ENCODE data around the gene ZGPAT. TPM values are rescaled to one million over a fixed set of nuclear protein-coding genes. Genes with fewer than 3 reads are reported as not detected.

Gene ZGPAT
- total RNA-seq, 6 donors from 2014 or later: 24.8 to 70.2 (median 36.8) TPM

DNA sequence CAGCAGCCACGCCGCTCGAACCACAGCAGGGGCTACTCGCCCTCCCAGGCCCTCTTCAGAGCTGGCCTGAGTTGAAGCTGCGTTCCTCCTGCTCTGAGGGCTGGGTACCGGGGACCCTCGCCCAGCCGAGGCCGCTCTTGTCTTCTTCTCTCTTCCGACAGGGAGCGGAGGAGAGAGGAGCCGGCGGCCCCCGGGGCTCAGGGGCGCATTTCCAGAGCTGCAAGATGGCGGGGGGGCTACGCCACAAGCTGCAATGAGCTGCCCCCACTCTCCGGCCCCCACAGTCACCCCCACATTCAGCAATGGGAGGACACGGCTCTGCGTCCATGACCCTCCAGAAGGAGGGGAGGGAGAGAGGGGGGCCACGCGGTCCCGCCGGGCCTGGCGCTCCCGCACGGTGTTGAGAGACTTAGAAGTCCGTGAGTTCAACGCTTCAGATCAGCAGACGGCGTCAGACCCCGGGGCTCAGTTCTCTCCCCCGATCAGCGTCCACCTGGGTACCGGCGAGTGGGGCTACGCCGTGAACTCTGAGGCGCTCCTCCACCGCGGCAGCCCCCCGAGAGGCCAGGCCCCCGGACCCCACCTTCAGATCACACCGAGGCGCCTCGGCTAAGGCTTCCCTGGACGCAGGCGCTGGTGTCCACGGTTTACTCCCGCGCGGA is 63.3 kb downstream of the ZGPAT start:
- TF ChIP-seq EP300 (IDR thresholded peaks at IDR 0.05) (no peak), POLR2AphosphoS5 (IDR thresholded peaks at IDR 0.05) (no peak), POLR2A (IDR thresholded peaks at IDR 0.05) (no peak)
- TF ChIP-seq, protein P1, sequence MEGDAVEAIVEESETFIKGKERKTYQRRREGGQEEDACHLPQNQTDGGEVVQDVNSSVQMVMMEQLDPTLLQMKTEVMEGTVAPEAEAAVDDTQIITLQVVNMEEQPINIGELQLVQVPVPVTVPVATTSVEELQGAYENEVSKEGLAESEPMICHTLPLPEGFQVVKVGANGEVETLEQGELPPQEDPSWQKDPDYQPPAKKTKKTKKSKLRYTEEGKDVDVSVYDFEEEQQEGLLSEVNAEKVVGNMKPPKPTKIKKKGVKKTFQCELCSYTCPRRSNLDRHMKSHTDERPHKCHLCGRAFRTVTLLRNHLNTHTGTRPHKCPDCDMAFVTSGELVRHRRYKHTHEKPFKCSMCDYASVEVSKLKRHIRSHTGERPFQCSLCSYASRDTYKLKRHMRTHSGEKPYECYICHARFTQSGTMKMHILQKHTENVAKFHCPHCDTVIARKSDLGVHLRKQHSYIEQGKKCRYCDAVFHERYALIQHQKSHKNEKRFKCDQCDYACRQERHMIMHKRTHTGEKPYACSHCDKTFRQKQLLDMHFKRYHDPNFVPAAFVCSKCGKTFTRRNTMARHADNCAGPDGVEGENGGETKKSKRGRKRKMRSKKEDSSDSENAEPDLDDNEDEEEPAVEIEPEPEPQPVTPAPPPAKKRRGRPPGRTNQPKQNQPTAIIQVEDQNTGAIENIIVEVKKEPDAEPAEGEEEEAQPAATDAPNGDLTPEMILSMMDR (IDR thresholded peaks at IDR 0.05): no peak
- H3K27ac ChIP-seq: no peak overlapping the region
- DNase-seq (peak in 1 of 2 donors; percentile 79), ATAC-seq (ENCODE audit: low FRiP score in 2 of 2) (no peak)
- 94 to 97% methylated on average over 42 of the region's 52 CpGs for WGBS, 2 donors
- H3K4me3 ChIP-seq: no peak overlapping the region
- H3K9me3 ChIP-seq: no peaks in the 10 kb centered on the region
- H3K4me1 ChIP-seq: peaks cover 11 to 24% (median 16%) of the 10 kb centered on the region in 4 donors
- H3K36me3 ChIP-seq: peaks cover 0 to 40% (median 13%) of the 10 kb centered on the region in 4 donors
- no peaks in the 10 kb centered on the region for H3K27me3 ChIP-seq

DNA sequence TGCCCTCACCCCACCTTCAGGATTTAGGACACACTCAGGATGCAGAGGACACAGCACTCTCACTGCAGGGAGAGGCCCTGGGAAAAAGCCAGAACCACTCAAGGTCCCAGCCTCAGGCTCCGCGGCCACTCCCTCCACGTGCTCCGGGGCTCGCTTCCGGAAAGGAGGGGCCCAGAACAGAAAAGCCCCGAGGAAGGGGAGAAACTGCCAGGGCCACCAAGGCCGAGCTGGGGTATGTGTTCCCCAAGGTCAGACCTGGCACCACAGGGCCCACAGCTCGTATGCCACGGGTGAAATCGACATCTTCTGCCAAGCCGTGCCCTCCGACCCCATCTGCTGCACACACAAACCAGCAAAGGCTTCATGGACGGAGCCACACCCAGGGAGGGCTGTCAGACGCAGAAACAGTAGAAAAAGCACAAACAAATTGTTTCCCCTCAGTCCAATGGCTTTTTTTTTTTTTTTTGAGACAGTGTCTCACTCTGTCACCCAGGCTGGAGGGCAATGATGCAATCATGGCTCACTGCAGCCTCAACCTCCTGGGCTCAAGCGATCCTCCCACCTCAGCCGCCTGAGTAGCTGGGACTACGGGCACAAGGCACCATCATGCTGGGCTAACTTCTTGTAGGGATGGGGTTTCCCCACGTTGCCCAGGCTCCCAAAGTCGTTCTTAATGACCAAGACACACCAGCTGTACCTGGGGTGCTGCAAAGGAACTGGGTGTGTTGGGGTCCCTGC is 65.1 kb downstream of the ZGPAT start:
- H3K27me3 ChIP-seq: no peaks in the 10 kb centered on the region
- peak in 1 of 2 donors; percentile 49 for DNase-seq
- H3K27ac ChIP-seq: no peak overlapping the region
- H3K36me3 ChIP-seq: peaks cover 0 to 28% (median 6%) of the 10 kb centered on the region in 4 donors
- WGBS, 2 donors: 59 to 72% methylated on average over 17 to 20 of the region's 20 CpGs
- no peaks in the 10 kb centered on the region for H3K9me3 ChIP-seq
- ATAC-seq (ENCODE audit: low FRiP score in 2 of 2): peak in 1 of 2 donors; percentile 53
- no peak overlapping the region for H3K4me3 ChIP-seq
- H3K4me1 ChIP-seq: peaks cover 11 to 24% (median 16%) of the 10 kb centered on the region in 4 donors
- TF ChIP-seq, protein P1 (IDR thresholded peaks at IDR 0.05): no peak

DNA sequence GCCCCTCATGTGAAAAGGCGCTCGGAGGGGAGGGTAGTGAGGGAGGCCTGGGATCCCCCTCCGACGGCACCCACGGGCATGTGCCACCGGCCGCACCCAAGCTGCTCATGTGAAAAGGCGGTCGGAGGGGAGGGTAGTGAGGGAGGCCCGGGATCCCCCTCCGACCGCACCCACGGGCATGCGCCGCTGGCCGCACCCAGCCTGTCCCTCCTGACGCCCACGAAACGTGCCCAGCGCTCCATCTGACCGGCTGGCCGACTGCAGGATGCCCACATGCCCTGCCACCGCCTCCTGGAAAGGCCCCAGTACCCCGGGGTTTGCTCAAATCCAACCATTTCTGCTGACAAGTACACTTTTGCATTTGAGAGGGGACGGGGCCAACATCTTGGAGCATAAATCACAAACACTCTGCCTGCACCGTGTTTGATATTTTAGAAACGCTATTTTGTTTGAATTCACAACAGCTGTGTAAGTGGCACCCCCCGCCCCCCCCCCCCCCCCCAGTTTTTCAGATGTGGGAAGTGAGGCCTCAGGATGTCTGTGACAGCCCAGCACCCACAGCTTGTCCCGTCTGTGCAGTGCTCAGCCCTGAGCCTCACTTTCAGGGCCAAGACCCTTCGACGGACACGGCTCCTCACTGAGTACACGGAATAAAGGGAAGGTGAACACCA is 65.9 kb downstream of the ZGPAT start:
- no peaks in the 10 kb centered on the region for H3K9me3 ChIP-seq
- no peak overlapping the region for H3K4me3 ChIP-seq
- DNase-seq: no peak
- ATAC-seq (ENCODE audit: low FRiP score in 2 of 2): no peak
- H3K27me3 ChIP-seq: no peaks in the 10 kb centered on the region
- peaks cover 0 to 26% (median 4%) of the 10 kb centered on the region in 4 donors for H3K36me3 ChIP-seq
- WGBS, 2 donors: 79 to 85% methylated on average over 31 to 32 of the region's 33 CpGs
- TF ChIP-seq POLR2AphosphoS5 (IDR thresholded peaks at IDR 0.05) (no peak), EP300 (IDR thresholded peaks at IDR 0.05) (no peak), POLR2A (IDR thresholded peaks at IDR 0.05) (no peak)
- TF ChIP-seq, protein P1 (IDR thresholded peaks at IDR 0.05): no peak
- H3K4me1 ChIP-seq: peaks cover 11 to 24% (median 16%) of the 10 kb centered on the region in 4 donors
- peak overlapping the region in 1 of 4 donors; percentile 1 for H3K27ac ChIP-seq

DNA sequence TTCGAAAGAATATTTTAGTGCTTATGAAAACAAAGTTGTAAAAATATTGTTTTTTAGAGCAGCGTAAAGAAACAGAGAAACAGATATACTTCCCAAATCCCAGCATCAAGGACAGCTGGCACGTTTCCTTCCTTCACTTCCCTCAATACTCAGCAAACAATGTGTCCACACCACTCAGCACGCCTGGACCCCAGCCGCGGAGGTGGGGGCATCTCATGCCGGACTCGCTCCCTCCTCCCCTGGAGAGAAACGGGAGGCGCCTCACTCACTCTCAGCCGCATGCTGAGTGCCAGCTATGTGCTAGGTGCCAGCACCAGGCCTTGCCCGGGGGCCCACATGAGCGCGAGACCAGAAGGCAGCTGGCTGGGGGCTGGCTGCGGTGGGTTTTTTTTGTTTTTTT is 66.5 kb downstream of the ZGPAT start:
- DNase-seq (peak in 1 of 2 donors; percentile 76), ATAC-seq (ENCODE audit: low FRiP score in 2 of 2) (no peak)
- TF ChIP-seq EP300 (IDR thresholded peaks at IDR 0.05): no peak
- TF ChIP-seq, protein P1 (IDR thresholded peaks at IDR 0.05): no peak
- no peak for TF ChIP-seq POLR2A (IDR thresholded peaks at IDR 0.05)
- TF ChIP-seq POLR2AphosphoS5 (IDR thresholded peaks at IDR 0.05): no peak
- 52 to 64% methylated on average over 15 of the region's 15 CpGs for WGBS, 2 donors
- Histone ChIP-seq H3K27me3 (no peaks in the 10 kb centered on the region), H3K4me3 (no peak overlapping the region), H3K9me3 (no peaks in the 10 kb centered on the region), H3K4me1 (peaks cover 11 to 24% (median 16%) of the 10 kb centered on the region in 4 donors), H3K27ac (peak overlapping the region in 1 of 4 donors; percentile 1), H3K36me3 (peaks cover 0 to 20% (median 2%) of the 10 kb centered on the region in 4 donors)

Data from upper lobe of left lung (tissue), 6 donors.